ENCODE data around the gene PRKAG1.

DNA sequence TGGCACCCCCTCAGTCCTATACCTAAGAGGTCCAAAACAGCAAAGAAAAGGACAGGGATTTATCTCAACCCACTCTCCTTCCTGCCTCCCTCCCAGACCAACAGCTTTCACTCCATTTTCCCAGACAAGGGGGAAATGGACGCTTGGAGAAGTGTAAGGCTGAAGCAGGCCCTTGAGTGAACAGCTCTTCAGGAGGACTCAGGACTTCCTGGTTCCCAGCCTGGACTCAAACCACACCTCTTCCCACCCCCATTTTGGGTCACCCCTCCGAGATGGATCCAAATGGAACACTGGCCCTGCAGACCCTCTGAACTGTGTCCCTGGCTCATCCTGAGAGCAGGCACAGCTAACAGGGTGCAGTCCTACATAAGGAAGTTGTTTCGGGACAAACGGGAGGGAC, 39.3 kb upstream of the PRKAG1 start:
- TF ChIP-seq POLR2AphosphoS5 (IDR thresholded peaks at IDR 0.05) (no peak), EP300 (IDR thresholded peaks at IDR 0.05) (no peak), POLR2A (IDR thresholded peaks at IDR 0.05) (no peak)
- TF ChIP-seq, protein P1, sequence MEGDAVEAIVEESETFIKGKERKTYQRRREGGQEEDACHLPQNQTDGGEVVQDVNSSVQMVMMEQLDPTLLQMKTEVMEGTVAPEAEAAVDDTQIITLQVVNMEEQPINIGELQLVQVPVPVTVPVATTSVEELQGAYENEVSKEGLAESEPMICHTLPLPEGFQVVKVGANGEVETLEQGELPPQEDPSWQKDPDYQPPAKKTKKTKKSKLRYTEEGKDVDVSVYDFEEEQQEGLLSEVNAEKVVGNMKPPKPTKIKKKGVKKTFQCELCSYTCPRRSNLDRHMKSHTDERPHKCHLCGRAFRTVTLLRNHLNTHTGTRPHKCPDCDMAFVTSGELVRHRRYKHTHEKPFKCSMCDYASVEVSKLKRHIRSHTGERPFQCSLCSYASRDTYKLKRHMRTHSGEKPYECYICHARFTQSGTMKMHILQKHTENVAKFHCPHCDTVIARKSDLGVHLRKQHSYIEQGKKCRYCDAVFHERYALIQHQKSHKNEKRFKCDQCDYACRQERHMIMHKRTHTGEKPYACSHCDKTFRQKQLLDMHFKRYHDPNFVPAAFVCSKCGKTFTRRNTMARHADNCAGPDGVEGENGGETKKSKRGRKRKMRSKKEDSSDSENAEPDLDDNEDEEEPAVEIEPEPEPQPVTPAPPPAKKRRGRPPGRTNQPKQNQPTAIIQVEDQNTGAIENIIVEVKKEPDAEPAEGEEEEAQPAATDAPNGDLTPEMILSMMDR (IDR thresholded peaks at IDR 0.05): no peak

All from gastroesophageal sphincter (tissue), 3 donors.